HG03432 (cell line): ENCODE measurements around the gene A4GALT.
A peak's percentile ranks its signal among the peaks of the same experiment; 100 is the strongest.

Experiments used
- ATAC-seq: cut with Tn5 transposase; IDR thresholded peaks from one replicate; pipeline ENCODE4 v1.9.1; 2021; ENCODE audit warnings: mild to moderate bottlenecking, moderate library complexity; ENCODE audit not compliant: unreplicated experiment

Gene A4GALT

DNA sequence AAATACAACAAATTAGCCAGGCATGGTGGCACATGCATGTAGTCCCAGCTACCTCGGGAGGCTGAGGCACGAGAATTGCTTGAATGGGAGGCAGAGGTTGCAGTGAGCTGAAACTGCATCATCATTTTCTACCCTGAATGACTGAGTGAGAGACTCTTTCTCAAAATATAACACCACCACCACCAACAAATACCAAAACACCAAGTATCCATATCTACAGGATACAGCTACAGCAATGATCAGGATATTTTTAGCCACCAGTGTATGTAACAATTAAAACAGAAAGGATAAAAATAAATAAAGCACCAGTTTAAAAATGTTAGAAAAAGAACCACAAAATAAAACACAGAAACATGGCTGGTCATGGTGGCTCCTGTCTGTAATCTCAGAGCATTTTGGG lies 13.2 kb downstream of the A4GALT start:
- no peak for ATAC-seq

DNA sequence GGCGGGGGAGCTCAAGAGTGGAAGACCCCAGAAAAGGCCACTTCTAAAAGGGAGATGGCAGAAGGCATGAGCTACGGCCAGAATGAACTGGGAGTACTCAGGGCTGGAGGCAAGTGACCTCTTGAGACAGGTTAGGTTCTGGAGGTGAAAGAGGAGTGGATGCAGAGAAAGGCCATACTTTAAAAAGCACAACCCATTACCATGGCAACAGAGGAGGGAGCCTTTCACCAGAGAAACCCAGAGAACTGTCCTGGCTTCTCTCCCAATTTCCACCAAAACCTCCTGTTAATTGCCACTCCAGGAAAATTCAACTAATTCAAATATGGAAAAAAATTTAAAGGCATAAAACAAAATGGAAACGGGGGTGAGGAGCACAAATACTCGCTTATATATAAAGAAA lies 15.8 kb downstream of the A4GALT start:
- no peak for ATAC-seq

GRCh38 chr22:42702675-42703074 lies 18.0 kb downstream of the A4GALT start:
- no peak for ATAC-seq

DNA sequence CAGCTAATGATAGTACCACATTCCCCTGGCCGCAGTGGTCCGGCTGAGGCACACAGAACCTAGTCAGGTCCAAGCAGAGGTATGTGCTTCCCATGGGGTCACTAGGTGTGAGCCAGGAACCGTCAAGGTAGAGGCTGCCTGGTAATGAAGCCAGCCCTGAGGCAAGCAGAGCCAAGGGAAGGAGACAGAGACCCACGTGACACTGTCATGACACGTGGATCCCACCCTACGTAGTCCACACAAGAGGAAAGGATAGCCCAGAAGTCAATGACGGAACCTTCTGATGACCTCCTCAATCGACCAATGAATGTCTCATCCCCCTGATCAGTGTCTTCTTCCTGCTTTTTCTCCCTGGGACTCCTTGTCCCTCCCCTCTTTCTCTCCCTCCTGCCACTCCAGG lies 19.0 kb downstream of the A4GALT start:
- no peak for ATAC-seq

DNA sequence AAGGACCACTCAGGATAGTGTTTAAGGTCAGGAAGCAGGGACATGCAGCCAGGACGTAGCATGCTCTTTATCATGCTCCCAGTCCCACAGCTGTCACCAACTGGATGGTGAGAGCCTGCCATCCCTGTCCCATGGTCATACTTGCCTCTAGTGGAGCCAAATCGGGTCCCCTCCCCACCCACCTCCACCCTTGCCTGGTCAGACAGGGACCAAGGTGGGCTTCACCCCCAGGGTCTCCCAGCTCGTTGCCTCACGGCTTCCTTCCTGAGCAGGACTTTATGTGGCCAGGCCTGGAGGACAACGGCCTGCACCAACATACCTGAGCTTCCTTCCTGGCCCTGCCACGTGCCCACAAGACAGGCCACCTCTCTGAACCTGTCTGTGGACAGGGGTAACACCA lies 19.8 kb downstream of the A4GALT start:
- ATAC-seq = no peak

DNA sequence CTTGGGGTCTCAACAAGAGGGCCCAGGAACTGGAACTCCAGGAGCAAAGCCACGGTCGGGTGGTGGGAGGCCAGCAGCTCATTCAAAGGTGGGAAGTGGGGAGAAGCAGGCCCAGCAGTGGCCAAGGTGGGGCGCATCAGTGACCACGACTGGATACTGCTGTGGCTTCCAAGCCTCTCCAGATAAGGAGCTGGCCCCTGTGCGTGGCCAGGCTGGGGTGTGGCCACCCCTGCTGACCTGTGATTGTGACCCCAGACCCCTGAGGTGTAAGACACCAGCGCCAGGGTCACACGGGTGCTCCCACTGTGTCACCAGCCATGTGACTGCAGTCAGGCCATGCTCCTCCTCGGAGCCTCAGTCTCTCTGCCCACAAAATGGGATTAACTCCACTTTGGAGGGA lies 20.3 kb downstream of the A4GALT start:
- ATAC-seq = no peak

DNA sequence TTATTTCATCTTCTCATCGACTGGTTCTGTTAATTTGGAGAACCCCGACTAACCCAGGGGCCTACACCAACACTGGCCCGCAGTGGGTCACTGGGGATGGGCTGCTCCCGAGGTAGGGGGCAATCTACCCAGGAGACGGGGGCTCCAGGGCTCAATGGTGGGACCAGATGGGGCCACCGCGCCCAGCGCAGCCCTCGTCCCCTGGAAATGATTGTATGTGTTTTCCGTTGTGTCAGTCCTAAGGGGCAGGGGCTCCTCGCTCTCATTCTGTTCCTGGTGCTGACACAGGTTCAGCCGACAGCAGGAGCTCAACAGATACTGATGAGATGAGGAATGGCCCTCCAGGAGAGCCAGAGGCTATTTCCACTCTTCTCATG lies 20.7 kb downstream of the A4GALT start:
- no peak for ATAC-seq

GRCh38 chr22:42699281-42699975 lies 21.2 kb downstream of the A4GALT start:
- no peak for ATAC-seq

GRCh38 chr22:42697542-42698013 lies 23.1 kb downstream of the A4GALT start:
- ATAC-seq = no peak

GRCh38 chr22:42696331-42696967 lies 24.2 kb downstream of the A4GALT start:
- no peak for ATAC-seq

GRCh38 chr22:42695294-42695693 lies 25.4 kb downstream of the A4GALT start:
- no peak for ATAC-seq

DNA sequence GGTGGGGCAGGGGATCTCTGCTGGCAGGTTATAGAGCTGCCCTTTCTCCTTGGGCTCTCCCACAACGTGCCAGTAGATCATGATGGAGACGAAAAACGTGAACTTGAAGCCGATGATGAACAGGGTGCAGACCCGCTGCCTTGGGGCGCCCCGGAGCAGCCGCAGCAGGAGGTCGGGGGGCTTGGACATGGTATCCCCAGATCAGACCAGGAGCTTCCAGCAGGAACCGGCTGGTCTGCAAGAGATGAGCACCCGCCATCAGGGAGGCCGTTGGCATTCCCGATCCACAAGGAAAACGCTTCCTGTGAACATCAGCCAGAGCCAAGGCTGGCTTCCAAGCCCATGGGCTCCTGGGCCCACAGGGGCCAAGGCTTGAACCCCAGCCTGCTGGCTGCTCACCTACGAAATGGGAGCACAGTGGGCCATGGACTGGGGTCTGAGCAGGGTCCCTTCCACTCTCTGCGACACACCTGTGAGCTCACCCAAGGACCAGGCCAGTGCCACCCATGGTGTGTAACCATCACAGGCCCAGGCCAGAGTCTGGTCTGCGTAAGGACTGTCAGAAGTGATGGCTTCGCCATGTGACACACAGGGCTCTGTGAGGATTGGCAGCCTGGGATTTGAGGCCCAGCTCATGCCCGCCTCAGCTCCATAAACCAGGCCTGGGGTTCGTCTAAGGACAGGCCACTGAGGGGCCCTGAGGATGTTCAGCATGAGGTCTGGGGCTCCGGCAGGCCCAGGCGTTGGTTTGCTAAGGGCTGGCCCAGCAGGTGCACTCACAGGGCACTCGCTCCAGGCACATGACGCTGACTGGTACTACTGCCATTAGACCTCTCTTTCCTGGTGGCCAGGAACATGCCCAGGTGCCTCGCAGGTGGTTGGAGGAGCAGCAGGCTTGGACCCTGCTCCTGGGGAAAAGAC lies 26.6 kb downstream of the A4GALT start:
- no peak for ATAC-seq

DNA sequence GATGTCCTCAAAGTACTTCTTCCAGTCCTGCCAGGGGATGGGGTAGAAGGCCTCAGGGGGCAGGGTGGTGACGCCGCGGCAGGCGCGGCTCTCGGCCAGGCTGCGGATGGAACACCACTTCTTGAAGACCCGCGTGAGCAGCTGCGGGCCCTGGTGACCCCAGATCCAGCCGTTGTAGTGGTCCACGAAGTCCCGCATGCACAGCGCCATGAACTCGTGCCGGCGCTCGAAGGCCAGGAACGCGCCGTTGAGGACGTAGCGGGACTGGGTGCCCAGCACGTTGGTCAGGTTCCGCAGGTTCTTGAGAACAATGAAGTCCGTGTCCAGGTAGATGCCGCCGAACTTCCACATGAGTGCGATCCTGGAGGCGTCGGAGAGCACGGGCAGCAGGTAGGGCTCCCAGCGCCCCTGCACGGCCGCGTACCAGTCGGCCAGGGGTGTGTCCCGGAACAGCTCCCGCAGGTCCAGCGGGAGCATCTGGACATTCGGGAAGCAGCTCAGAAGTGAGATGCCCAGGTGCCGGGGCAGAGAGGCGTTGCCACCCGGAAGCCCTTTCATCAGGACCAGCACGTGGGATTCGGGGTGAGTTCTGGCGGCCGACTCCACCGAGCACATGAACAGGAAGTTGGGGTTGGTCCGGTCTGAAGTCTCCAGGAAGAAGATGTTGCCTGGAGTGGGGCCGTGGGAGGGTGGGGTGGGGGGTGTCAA lies 27.5 kb downstream of the A4GALT start:
- ATAC-seq = no peak

DNA sequence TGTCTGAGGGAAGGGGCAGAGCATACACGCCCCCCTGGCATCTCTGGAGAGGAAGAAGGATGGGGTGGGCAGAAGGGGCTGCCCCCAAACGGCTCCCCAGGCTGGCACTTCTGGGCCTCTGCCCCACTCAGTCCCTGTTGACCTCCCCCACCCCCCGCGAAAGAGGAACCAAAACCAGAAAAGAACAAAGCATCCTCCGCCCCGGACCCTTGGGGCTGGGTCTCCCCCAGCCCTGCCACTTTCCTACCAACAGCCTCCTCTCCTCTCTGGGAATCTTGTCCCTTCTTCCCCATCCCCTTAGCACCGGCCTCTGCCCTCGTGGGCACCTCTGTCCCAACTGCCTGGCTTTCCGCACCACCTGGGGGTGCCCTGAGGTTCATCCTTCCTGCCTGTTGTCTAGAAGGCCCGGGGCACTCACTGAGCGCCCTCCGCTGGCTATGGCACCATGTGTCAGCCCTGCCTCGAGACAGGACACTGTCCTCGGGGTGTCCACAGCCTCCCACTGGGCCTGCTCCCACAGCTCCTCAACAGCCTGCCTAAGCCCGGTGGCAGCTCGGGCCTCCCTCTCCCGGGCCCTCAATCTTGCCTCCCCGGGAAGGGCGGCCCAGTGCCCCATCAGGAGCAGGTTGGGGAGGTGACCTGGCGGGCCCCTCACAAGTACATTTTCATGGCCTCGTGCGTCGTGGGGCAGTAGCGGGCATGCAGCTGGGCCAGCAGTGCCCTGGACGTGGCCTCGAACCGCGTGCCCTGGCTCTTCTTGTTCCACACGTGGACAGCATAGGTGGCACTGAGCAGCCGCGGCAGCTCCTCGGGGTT lies 28.2 kb downstream of the A4GALT start:
- peak; percentile 44 for ATAC-seq

DNA sequence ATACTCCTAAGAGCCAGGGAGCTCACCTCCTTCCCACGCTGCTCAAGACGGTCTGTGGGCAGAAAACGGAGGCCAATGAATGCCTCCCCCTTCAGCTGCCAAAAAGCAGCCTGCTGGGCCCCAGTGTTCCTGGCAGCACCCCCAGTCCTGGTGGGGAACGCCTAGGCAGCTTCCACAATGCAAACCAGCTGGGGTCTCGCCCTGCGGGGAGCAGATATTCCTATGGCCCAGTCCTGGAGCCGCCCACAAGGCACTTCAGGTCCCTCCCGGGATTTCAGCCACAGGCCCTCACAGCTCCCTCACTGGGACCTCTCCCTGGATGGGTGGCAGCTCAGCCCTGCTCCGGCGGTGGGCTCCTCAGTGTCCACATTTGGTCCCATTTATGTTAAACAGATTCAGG lies 29.2 kb downstream of the A4GALT start:
- ATAC-seq = no peak

DNA sequence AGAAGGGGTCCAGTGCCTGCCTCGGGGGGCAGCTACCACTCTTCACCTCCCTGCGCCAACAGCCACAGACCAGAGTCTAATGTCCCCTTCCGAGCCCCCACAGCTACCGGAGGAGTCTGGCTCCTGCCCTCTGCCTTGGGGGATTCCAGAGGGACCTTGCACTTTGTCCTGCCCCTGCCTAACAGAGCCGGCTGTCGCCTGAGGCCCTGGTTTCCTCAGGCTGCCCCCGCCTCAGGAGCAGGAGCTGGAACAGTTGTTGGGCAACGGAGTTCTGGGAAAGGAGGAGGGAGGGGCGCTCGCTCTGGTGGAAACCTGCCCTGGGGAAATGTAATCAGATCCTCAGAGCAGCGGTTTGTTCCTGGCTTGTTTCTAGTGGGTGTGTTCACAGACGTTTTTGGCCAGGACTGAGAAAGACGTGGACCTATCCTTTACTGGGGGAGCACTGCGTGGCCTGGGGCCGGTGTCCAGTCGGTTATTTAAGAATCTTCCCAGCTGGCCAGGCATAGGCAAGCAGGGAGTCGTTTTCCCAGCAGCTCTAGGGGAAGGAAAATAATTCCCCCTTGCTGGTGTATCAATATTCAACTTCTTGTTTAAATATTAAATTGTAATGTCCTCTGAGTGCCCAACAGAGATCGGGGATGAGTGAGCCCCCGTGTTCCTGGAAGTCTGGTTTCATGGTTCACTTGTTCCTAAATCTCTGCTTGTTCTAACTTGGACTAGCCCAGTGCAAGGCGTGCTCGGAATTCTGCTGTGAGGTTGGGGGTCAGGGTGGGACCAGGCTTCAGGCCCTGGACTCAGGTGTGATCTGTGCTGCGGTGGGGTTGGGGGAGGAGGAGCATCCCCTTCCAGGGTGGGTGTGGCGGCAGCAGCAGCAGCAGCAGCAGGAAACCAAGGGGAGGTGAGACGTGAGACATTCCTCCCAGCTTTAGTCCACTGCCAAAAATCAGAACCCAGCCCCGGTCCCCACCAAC lies 32.1 kb downstream of the A4GALT start:
- ATAC-seq = no peak

- ATAC-seq = no peak
Measured at GRCh38 chr22:42686756-42687491, 33.7 kb downstream of the A4GALT start.

DNA sequence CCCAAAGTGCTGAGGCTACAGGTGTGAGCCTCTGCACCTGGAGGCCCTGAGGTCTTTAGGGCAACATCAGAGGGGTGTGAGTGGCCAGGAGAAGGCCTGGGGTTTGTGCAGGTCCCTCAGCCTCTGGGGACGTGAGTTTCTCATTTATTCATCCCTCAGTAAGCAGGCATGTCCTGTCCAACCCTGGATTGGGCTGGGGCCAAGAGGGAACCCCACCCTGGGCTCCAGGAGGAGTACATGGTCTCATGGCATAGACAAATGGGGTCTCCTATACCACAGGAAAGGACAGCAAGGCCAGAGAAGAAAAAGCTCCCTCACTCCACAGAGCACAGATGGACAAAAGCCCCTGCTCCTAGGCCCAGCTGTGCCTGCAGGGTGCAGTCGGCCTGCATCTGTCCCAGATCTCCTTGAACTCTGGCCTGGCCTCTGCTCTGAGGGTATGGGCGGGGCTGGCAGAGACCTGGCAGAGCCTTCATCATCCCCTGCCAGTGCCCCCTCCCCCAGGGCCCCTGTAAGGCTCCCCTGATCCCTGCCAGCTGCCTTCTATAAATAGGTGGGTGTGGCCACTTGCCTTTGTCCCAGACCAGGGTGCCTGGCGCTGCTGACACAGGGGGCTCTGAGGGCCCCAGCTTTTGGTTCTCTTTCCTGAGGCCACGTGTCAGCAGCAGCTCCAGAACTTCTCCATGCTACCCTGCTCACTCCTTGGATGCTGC lies 34.6 kb downstream of the A4GALT start:
- no peak for ATAC-seq
